Epithelial cell of esophagus (primary cell): ENCODE results near the gene CLCN6.
A peak's percentile ranks its signal among the peaks of the same experiment; 100 is the strongest.

Source experiments
- DNase-seq: peaks from one replicate; pipeline ENCODE4 v3.0.0; 2010; ENCODE audit warnings: low read depth
- H3K4me3 ChIP-seq: 2 replicates; pipeline ENCODE4 v1.5.1; 2011; ENCODE audit warnings: mild to moderate bottlenecking, low read length, control low read depth
- TF ChIP-seq, protein P1 (sequence below): IDR thresholded peaks from 2 replicates; pipeline ENCODE4 v1.5.1; 2011; ENCODE audit warnings: low read depth, mild to moderate bottlenecking, low read length, control low read depth, inconsistent platforms; ENCODE audit not compliant: insufficient read depth; ENCODE audit errors: missing control alignments

The CLCN6 gene

DNA sequence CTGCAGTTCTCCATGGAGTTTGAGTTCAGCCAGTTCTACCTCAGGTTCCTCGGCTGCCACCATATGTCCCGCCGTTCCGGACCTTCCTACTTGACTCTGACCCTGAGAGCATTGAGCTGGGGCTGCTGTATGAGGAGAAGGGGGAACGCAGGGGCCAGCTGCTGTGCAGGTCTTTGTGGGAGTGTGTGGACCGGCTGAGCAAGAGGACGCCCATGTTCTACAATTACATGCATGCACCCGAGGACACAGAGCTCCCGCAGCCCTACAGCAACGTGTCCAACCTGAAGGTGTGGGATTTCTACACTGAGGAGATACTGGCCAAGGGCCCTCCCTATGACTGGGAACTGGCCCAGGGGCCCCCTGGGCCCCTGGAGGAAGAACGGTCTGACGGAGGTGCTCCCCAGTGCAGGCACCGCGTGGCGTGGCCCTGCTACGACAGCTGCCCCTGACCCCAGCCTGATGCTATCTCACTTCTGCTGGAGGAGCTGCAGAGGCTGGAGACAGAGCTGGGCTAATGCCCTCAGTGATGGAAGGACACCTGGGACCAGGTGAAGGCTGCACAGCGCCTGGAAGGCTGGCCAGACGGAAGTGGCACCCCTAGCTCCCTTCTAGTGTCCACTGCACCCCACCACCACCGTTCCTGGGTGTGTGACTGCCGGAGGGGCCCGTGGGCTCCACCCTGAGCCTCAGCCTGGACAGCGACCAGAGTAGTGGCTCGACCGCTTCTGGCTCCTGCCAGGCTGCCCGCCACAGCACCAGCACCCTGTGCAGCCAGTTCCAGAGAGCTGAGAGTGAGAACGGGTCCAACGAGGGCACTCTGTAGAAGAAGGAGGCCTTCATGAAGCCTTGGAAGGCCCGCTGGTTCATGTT is 73.6 kb downstream of the CLCN6 start:
- TF ChIP-seq, protein P1, sequence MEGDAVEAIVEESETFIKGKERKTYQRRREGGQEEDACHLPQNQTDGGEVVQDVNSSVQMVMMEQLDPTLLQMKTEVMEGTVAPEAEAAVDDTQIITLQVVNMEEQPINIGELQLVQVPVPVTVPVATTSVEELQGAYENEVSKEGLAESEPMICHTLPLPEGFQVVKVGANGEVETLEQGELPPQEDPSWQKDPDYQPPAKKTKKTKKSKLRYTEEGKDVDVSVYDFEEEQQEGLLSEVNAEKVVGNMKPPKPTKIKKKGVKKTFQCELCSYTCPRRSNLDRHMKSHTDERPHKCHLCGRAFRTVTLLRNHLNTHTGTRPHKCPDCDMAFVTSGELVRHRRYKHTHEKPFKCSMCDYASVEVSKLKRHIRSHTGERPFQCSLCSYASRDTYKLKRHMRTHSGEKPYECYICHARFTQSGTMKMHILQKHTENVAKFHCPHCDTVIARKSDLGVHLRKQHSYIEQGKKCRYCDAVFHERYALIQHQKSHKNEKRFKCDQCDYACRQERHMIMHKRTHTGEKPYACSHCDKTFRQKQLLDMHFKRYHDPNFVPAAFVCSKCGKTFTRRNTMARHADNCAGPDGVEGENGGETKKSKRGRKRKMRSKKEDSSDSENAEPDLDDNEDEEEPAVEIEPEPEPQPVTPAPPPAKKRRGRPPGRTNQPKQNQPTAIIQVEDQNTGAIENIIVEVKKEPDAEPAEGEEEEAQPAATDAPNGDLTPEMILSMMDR = no peak
- no peak overlapping the region for H3K4me3 ChIP-seq
- DNase-seq = no peak

- no peak overlapping the region for H3K4me3 ChIP-seq
- TF ChIP-seq, protein P1 = no peak
- no peak for DNase-seq
These were observed 74.2 kb downstream of the CLCN6 start for GRCh38 chr1:11880181-11880575.

DNA sequence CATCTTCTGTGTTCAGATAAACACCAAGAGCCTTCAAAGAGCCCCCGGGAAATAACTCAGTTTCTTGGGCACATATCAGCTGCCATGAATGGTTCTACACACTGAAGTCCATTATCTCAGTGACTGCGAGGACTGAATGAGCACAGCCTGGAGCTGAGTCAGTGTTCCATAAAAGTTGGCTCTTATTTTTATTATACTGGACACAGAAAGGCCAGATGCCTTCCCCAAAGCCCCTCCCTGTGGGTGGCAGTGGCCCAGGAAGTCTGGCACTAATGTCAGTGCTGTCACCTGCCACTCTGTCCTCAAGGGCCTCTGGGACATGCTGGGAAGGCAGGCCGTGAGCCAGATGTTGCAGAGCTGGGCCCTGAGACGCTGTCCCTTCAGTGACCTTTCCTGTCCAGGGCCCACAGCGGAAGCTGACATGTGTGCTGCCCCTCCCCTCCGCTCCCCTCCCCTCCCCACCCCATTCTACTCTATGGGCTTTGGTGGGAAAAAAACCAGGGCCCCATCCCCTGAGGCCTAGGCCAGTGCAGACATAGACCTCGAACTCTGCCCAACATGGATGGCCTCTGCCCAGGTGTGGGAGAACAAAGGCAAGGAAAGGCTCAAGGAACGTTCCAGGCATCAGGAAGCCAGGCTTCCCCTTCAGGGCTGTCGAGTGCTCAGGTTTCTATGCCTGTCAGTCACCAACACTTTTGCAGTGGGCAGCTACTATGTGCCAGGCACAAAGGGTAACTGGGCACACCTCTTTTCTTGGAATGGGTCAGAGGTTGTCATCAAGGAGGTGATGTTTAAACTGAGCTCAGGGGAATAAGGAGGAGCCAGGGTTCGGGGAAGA is 75.1 kb downstream of the CLCN6 start:
- DNase-seq = no peak
- TF ChIP-seq, protein P1 = no peak
- no peak overlapping the region for H3K4me3 ChIP-seq

DNA sequence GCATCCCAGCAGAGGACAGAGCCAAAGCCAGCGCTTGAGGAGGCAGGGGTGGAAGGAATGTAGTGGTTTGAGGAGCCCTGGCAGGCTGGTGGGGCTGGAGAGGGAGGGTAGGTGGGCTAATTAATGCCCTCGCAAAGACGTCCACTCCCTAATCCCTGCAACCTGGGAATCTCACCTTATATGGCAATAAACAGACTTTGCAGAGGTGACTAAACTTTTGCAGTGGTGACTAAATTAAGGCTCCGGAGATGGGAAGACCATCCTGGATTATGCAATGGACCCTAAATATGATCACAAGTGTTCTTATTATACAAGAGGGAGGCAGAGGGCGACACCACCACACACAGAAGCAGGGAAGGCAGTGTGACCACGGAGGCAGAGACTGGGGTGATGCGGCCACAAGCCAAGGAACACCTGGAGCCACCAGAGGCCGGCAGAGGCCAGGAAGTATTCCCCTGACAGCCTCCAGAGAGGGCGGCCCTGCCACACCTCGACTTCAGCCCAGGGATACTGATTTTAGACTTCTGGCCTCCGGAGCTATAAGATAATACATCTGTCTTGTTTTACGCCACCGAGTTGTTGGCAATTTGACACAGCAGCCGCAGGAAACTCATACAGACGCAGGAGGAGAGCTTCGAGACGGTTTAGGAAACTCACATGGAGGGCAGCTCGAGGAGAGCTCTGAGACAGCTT is 75.9 kb downstream of the CLCN6 start:
- DNase-seq = no peak

DNA sequence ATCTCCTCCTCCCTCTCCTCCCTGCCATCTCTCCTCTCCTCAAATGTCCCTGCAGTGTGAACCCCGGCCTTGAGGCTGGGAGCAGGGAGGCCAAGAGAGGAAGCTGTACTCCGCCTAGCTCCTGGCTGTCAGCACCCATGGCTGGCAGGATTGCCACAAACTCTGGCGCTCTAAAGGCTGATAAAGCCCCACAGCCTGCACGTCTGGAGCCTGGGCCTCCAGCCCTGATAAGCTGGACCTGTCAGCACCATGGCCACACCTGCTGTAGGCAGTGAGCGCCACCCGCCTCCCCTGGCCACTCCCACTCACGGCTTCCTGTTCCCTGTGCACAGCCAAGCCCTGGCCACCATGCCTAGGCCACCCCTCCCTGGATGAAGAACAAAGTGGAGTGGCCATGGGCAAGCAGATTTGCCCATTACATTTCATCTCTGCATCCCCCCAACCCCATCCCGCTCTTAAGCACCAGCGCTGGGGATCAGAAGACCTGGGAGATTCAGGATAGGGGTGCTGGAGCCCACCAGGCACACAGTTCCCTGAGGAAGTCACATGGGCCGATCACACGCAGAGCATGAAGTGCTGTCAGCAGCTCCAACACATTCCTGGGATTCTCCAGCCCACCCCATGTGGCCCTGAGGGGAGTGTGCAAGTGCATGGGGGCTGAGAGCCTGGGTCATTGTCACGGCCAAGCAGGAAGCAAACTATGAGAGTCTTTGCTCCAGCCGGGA is 77.0 kb downstream of the CLCN6 start:
- TF ChIP-seq, protein P1 = no peak
- no peak overlapping the region for H3K4me3 ChIP-seq
- peak; percentile 41 for DNase-seq

More for the DNA sequence above, 75.9 kb downstream of the CLCN6 start:
- no peak overlapping the region for H3K4me3 ChIP-seq
- TF ChIP-seq, protein P1 = no peak

- H3K4me3 ChIP-seq = no peak overlapping the region
- TF ChIP-seq, protein P1 = no peak
- DNase-seq = no peak
These were observed 79.9 kb downstream of the CLCN6 start for GRCh38 chr1:11885916-11886315.
